Non-pigmented ciliary epithelial cell (primary cell): Measurements from ENCODE around the gene VPREB3.

Source experiments
- DNase-seq: peaks from one replicate; pipeline ENCODE4 v3.0.0-alpha.2; 2010; ENCODE audit warnings: low read depth

The VPREB3 gene

DNA sequence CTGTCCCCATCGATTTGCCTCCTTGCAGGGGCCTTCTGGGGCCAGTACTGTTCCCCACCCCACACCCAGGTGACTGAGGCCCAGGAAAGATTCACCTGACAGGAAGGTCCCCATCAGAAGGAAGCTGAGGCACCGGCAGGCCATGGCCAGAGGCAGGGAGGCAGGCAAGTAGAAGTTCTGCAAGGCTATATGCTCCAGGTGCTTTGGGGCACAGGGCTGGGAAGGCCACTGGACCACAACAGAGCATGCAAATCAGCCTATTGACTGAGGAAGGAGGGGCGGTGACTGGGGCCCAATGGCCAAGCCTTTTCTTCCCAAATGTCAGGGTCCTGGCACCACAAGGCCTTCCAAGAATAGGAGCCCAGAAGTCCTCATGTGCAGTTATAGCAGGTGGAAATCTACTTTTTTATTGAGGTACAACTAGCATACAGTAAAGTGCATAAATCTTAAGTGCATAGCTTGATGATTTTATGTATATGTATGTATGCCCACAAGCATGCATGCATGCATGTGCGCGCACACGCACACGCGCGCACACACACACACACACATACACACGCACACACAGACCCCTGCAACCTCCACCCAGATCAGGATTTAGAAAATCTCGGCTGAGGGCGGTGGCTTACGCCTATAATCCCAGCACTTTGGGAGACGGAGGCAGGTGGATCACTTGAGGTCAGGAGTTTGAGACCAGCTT is at the start of gene VPREB3:
TSS of gene VPREB3 (minus strand) at position 206 of the 700 bp plus-strand sequence. CDS start at position 144, 62 bp downstream.
- DNase-seq = no peak

- no peak for DNase-seq
These were observed 49.0 kb upstream of the VPREB3 start for GRCh38 chr22:23803001-23803819.

- no peak for DNase-seq
These were observed 47.7 kb upstream of the VPREB3 start for GRCh38 chr22:23801886-23802377.

DNA sequence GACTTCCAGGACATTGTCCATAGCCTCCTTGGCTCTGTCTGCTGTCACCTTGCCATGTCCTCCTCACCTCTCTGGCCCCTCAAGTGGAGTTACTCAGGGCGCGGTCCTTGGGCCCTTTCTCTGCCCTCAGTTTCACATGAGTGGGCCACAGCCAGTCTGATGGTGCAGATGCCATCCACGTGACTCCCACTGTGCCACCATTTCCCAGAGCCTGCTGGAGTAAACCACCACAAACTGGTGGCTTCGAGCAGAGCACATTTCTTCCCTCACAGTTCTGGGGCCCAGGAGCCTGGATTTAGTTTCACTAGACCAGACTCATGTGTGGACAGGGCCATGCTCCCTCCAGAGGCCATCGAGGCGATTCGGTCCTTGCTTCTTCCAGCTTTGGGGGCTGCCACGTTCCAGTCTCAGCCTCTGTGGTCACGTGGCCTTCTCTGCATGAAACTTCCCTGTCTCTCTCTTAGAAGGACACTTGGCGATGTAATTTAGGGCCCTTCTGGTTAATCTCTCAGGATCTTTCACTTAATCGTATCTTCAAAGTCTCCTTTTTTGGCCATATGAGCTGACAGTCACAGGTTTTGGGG is 47.1 kb upstream of the VPREB3 start:
- DNase-seq = no peak

- no peak for DNase-seq
These were observed 46.3 kb upstream of the VPREB3 start for GRCh38 chr22:23800297-23801237.

GRCh38 chr22:23796461-23796860 is 42.2 kb upstream of the VPREB3 start:
- no peak for DNase-seq

DNA sequence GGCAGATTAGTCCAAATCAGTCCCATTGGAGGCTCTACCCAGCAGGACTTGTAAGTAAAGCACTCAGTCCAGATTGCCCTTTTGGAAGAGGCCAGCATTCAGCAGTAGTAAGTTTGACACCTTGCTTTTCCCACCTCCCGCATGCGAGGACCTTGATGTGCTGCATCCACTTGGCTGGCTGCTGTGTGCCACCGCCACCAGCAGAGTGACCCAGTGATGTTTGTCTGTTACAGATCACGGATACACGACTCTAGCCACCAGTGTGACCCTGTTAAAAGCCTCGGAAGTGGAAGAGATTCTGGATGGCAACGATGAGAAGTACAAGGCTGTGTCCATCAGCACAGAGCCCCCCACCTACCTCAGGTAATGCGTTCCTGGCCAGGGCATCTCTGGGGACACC is 39.1 kb upstream of the VPREB3 start:
- no peak for DNase-seq

DNA sequence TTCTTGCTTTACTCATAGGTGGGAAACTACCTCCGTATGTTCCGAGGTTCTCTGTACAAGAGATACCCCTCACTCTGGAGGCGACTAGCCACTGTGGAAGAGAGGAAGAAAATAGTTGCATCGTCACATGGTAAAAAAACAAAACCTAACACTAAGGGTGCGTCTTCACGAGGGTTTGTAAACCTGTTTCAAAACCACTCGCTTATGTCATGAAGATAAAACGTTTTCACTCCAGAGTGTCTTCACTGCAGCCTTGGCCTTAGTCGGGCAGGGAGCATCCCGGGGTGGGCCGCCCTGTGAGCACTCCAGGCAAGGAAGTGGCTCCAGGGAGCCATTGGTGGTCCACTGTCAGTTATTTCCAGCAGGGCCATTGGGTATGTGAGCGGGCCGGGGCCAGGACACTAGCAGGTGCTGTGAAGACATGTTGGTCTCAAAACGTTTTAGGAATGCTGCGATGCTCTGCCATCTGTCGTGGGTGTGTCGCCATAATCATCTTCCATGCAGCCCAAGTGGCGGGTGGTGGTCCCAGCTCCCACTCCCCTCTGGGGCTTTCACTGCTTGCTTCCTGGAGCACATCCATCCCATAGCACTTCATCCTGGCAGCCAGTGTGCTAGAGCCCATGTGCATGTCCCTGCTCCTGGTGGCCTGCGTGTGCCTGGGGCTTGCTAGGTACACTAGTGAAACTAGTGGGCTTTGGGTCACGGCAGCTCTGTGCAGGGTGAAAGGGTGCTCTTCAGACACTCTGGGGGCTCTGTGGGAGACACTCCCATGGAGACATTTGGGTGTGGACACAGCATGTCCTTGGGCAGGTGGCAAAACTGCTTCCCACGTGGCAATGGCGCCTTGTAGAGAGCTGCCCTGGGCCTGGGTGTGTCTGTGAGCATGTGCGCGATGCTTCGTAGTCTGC is 37.8 kb upstream of the VPREB3 start:
- DNase-seq = no peak

- no peak for DNase-seq
These were observed 36.9 kb upstream of the VPREB3 start for GRCh38 chr22:23790819-23791737.

- DNase-seq = no peak
These were observed 35.4 kb upstream of the VPREB3 start for GRCh38 chr22:23789638-23790037.

GRCh38 chr22:23789121-23789520 is 34.9 kb upstream of the VPREB3 start:
- DNase-seq = no peak

GRCh38 chr22:23787910-23788309 is 33.7 kb upstream of the VPREB3 start:
- DNase-seq = no peak

DNA sequence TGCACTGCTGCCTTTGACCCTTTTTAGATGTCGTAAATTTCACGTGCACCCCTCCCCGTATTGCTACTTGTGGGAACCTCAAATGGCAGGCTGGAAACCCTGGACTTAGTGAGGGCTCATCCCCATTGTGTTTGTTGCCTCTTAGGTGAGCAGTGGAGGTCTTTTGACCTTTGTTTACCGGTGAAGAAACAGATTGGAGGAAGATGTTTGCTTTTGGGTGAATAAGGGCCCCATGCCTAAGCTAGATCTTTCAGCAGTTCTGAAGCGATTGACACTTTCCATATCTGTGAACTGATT is 33.3 kb upstream of the VPREB3 start:
- no peak for DNase-seq

- DNase-seq = peak; percentile 47
These were observed 32.8 kb upstream of the VPREB3 start, which contains the start of gene SMARCB1 for GRCh38 chr22:23786752-23787599. Gene SMARCB1 (plus strand): TSS chr22:23786966. CDS start chr22:23787170, 204 bp downstream.

GRCh38 chr22:23786261-23786710 is 32.1 kb upstream of the VPREB3 start:
- no peak for DNase-seq

- DNase-seq = no peak
These were observed 30.0 kb upstream of the VPREB3 start for GRCh38 chr22:23784215-23784732.

DNA sequence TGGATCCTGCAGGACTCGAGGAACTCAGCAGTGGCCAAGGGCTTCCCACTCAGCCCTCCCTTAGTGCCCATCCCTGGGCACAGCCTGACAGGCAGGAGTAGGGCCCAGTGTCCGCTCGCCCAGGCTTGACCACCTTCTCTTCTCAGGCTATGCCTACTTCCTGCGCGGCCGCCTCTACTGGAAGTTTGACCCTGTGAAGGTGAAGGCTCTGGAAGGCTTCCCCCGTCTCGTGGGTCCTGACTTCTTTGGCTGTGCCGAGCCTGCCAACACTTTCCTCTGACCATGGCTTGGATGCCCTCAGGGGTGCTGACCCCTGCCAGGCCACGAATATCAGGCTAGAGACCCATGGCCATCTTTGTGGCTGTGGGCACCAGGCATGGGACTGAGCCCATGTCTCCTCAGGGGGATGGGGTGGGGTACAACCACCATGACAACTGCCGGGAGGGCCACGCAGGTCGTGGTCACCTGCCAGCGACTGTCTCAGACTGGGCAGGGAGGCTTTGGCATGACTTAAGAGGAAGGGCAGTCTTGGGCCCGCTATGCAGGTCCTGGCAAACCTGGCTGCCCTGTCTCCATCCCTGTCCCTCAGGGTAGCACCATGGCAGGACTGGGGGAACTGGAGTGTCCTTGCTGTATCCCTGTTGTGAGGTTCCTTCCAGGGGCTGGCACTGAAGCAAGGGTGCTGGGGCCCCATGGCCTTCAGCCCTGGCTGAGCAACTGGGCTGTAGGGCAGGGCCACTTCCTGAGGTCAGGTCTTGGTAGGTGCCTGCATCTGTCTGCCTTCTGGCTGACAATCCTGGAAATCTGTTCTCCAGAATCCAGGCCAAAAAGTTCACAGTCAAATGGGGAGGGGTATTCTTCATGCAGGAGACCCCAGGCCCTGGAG is 29.3 kb upstream of the VPREB3 start:
- DNase-seq = no peak
